Measurements from ENCODE around the gene TKTL1.
"Not testable (repeated sequence)": the region's sequence is repeated elsewhere in the genome, so short reads cannot be mapped to it uniquely, and the experiment has no call there.

TKTL1 gene

GRCh38 chrX:154343620-154344019 is 48.0 kb downstream of the TKTL1 start:
- DNase-seq (ENCODE audit: low read depth): not testable (repeated sequence)

DNA sequence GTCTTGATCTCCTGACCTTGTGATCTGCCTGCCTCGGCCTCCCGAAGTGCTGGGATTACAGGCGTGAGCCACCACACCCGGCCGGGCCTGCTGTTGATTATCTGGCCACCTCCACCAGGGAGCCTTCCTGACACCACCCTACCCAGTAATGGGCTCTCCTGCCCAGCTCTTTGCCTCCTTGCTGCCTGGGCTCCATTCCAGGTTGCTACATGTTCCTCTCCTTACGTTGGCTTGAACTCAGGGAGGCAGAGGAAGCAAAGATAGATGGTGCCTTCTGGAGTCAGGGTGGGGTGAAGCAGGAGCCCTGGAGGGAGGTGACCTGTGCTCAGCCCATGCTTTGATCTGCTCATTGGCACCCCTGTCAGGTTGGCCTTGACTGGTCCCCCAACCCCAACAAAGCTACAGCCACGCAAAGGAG is 52.5 kb downstream of the TKTL1 start:
- DNase-seq (ENCODE audit: low read depth): no peak

DNA sequence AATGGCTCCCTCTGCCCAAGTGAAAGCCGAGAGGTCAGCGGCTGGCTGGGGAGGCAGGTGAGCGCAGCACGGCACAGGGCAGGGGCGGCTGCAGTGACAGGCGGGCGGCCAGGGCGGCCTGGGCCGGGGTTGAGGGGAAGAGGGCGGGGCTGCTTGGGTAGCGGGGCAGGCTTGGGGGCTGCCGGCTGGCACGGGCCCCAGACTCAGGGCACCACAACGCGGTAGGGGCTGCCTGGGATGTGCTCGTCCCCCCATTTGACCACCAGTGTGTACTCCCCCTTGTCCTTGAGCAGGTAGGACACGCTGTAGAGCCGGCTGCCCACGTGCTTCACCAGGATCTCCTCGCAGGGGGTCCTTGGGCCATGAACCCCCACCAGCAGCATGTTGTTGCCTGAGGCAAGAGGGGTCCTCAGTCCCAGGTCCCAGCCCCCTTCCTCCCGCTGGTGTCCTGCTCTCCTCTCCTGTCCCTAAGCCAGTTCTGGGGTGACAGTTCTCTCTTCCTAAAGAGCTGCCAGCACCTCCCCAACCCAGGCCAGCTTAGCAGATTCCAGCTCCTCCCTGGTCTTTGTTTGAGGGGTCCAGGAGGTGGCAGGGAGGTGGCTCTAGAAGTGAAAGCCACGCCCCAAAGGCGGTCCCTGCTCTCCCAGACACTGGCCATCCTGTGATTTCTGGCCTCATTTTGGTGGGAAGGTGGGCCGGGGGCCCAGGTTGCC is 53.2 kb downstream of the TKTL1 start:
- no peak for DNase-seq (ENCODE audit: low read depth)

DNA sequence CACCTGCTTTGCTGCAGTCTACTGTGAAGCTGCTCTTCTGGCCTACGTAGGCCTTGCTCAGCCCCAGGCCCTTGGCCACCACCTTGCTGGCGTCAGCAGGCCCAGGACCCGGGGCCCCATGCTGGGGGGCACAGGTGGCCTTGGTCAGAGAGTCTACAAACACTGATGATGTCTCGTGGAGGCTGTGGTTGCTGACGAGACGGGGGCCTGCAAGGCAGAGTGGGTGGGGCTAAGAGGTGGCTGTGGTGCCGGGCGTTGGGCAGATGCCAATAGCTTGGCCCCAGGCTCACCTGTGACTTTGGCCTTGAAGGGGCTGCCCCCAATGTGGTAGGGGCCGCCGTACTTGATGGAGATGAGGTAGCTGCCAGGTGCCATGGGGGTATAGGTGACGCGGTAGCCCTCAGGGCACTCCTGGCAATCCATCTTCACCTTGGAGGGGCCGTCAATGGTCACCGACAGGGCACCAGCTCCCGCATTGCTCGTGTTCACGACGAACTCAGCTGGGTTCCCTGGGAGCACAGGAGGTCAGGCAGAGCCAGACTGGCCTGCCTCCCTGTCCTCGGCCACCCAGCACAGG is 53.9 kb downstream of the TKTL1 start:
- no peak for DNase-seq (ENCODE audit: low read depth)

GRCh38 chrX:154349979-154350378 is 54.4 kb downstream of the TKTL1 start:
- DNase-seq (ENCODE audit: low read depth): no peak

GRCh38 chrX:154350429-154351182 is 55.0 kb downstream of the TKTL1 start:
- DNase-seq (ENCODE audit: low read depth): no peak

GRCh38 chrX:154351183-154352011 is 55.8 kb downstream of the TKTL1 start:
- no peak for DNase-seq (ENCODE audit: low read depth)

DNA sequence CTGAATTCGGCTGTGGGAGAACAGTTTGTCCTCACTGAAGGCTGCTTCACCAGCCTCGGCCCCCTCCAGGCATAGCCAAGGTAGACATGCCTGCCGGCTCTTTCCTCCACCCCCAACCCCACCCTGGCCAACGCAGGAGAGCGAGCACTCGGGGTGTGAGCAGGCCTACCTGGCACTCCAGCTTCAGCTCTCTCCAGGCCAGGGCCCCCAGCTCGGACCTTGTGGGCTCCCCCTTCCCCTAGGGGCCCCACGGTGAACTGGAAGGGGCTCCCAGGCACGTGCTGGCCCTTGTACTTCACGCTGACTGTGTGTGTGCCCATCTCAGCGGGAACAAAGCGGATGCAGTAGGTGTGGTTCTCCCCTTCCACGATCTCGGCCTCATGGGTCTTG is 56.4 kb downstream of the TKTL1 start:
- no peak for DNase-seq (ENCODE audit: low read depth)

DNA sequence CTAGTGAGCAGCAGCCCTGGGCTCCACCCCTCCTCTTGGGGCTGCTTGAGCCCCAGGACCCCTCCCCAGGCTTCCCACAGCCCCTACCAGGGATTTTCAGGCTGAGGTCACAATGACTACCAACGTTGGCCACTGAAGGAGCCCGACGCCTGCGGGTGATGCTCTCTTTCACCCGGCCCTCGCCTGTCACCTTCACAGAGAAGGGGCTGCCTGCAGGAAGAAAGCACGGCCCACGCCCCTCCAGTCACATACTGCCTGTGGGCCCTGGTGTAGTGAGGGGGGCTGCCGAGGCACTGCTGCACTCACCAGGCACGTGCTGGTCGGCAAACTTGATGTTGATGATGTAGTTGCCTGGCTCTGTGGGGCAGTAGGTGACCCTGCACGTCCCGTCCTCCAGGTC is 56.9 kb downstream of the TKTL1 start:
- DNase-seq (ENCODE audit: low read depth): no peak

- DNase-seq (ENCODE audit: low read depth): no peak
Observed at GRCh38 chrX:154353172-154353843, 57.7 kb downstream of the TKTL1 start.

DNA sequence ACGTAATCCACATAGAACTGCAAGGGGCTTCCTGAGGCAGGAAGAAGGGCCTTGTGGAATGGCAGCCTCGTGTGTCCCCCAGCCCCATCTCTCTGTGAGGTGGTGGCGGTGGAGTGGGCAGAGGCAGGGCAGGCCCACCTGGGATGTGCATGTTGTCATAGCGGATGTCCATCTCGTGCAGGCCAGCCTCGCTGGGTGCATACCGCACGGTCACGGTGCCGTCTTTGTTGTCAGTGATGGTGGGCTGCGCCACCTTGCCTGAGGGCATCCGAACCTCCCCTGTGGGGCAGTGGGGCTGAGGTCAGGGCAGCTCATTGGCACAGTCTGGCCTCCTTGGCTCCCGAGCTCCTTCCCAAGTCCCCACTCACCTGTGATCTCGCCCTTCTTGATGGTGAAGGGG is 58.4 kb downstream of the TKTL1 start:
- DNase-seq (ENCODE audit: low read depth): no peak

GRCh38 chrX:154354516-154354915 is 58.9 kb downstream of the TKTL1 start:
- no peak for DNase-seq (ENCODE audit: low read depth)

- no peak for DNase-seq (ENCODE audit: low read depth)
Observed at GRCh38 chrX:154355094-154355775, 59.6 kb downstream of the TKTL1 start.

GRCh38 chrX:154355776-154356140 is 60.2 kb downstream of the TKTL1 start:
- DNase-seq (ENCODE audit: low read depth): no peak

- no peak for DNase-seq (ENCODE audit: low read depth)
Observed at GRCh38 chrX:154356596-154356995, 61.0 kb downstream of the TKTL1 start.

DNA sequence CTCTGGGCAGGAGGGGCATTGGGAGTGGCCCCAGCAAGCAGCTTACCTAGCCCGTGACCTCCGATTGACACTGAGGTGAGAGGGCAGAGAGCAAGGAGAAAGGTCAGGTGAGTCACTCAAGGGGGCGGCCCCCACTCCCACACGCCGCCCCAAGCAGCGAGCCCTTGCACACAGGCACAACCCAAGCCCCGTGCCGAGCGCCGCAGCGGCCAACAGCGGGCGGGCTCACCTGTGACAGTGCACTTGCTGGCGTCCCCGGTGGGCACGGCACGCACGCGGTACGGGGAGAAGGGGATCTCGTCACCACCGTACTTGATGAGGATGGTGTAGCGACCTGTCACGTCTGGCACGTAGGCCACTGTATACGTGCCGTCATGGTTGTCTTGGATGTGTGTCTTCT is 61.6 kb downstream of the TKTL1 start:
- no peak for DNase-seq (ENCODE audit: low read depth)

DNA sequence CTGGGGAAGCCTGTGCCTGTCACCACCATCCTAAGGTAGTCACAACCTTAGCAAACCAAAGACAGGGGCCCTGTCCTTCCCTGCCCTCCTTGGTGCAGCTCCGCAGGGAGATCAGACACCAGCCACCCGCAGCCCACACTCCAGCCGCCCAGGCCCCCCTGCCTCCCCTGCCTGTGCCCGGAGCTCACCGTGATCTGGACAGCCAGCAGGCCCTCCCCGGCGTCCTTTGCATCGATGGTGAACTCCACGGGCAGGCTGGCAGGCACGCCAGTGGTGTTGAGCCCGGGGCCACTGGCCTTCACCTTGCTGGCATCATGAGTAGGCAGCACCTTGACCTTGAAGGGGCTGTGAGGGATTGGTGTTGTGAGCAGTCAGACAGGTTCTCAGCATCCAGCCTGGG is 62.4 kb downstream of the TKTL1 start:
- no peak for DNase-seq (ENCODE audit: low read depth)

GRCh38 chrX:154358829-154359228 is 63.2 kb downstream of the TKTL1 start:
- no peak for DNase-seq (ENCODE audit: low read depth)

GRCh38 chrX:154359362-154360154 is 64.0 kb downstream of the TKTL1 start:
- DNase-seq (ENCODE audit: low read depth): no peak

DNA sequence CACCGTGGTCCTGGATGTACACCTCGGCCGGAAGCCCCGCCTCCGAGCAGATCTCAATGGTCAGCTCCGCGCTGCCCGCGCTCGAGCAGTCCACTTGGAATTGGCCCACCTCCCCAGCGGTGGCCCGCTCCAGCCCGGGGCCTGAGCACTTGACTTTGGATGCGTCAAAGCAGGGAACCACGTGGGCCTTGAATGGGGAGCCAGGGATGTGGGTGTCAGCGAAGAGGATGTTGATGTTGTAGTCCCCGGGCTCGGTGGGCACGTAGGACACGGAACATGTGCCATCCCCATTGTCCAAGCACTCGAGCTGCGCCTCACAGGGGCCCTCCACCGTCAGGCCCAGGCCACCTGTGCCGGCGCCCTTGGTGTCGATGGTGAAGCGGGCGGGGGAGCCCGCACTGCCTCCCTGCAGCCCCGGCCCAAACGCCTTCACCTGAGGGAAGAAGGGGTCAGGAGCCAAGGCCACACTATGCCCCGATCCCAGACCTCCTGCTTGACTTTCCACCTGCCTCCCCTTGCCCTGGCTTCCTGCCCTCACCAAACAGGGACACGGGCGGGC is 64.6 kb downstream of the TKTL1 start:
- no peak for DNase-seq (ENCODE audit: low read depth)

Measured in stromal cell of bone marrow (primary cell).